Activated T-helper 2 cell treated with anti-CD3 and anti-CD28 coated beads, Interferon-gamma antibody, Interleukin-2, Interleukin-4, amounts not matched to agents 10 μg/mL and 5 μg/mL and 100 μg/mL, durations not matched to agents 14 hours and 24 hours and 36 hours (primary cell): ENCODE measurements around the gene CNTD1. TPM values are rescaled to one million over a fixed set of nuclear protein-coding genes. Genes with fewer than 3 reads are reported as not detected.

Experiments
- DNase-seq: peaks from one replicate; pipeline ENCODE4 v3.0.0; 2021; ENCODE audit warnings: low spot score
- H3K27ac Mint-ChIP-seq: one replicate; pipeline ENCODE4 v1.8.0; 2021; ENCODE audit warnings: mixed read lengths
- H3K27me3 Mint-ChIP-seq: one replicate; pipeline ENCODE4 v1.8.0; 2021; ENCODE audit warnings: low read depth, mixed read lengths
- H3K36me3 Mint-ChIP-seq: one replicate; pipeline ENCODE4 v1.8.0; 2021; ENCODE audit warnings: low read depth, mixed read lengths
- H3K4me1 Mint-ChIP-seq: one replicate; pipeline ENCODE4 v1.8.0; 2021; ENCODE audit warnings: low read depth, mixed read lengths
- H3K4me3 Mint-ChIP-seq: one replicate; pipeline ENCODE4 v1.8.0; 2021; ENCODE audit warnings: low read depth, mild to moderate bottlenecking, moderate library complexity, mixed read lengths
- H3K9me3 Mint-ChIP-seq: one replicate; pipeline ENCODE4 v1.8.0; 2021; ENCODE audit warnings: mixed read lengths
- intact Hi-C: fragments of 100-400 bp; cut with micrococcal nuclease; formaldehyde crosslinking; loops from one replicate; pipeline ENCODE4 v1.15.1; 2023
- total RNA-seq: library from RNA; stranded (reverse); gene quantifications from 2 replicates; pipeline ENCODE4 v1.2.3, GENCODE V29; 2022

CNTD1 gene
- total RNA-seq, 1 donor from 2014 or later, result 0.09 TPM

DNA sequence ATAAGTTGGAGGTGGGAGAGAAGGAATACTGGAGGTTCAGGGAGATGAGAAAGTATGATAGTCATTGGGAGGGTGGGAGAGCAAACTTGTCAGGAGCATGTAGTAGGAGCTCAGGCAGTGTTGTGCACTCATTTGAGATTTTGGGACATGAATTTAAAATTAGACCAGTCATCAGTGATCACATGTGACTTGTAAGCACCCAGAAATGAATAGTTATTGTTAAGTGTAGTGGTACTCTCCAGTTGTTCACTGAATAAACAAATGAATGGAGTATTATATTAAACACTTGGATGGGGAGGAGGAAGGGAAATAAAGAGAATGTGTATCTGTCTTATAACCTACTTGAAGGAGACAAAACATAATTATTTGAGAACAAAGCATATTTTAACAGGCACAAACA is 32.3 kb downstream of the CNTD1 start:
- Mint-ChIP-seq H3K27ac (no peak overlapping the region), H3K27me3 (peaks cover 14% of the 10 kb centered on the region), H3K4me3 (no peak overlapping the region), H3K4me1 (peaks cover 20% of the 10 kb centered on the region), H3K9me3 (no peaks in the 10 kb centered on the region), H3K36me3 (peaks cover 22% of the 10 kb centered on the region)
- DNase-seq, result no peak
- intact Hi-C loops, result no loop called here

DNA sequence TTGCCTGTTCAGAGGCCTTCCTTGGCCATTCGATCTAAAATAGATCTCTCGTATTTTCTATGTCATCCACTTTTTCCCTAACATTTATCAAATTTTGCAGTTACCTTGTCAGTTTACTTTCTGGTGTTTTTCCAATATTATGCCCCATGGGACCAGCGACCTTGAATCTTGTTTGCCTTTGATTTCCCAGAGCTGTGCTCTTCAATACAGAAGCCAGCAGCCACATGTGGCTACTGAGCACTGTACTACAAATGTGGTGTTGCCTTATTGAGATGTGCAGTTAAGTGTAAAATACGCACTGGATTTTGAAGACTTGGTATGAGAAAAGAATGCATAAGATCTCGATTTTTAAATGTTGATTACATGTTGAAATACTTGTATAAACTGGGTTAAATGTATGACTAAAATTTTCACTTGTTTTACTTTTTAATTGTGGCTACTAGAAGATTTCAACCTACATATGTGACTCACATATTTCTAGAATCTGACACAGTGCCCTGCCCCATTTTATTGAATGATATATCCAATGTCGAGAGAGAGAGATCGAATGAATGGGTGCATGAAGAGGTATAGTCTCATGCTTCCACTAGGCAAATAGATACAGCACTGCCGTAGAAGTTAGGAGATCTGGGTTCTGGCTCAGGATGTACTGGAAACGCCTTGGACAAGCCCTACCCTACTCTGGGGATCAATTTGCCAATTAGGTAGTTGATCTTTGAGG is 33.7 kb downstream of the CNTD1 start:
- DNase-seq, result no peak
- Mint-ChIP-seq H3K36me3 (peaks cover 32% of the 10 kb centered on the region), H3K27ac (peak overlapping the region; percentile 98), H3K27me3 (peaks cover 9% of the 10 kb centered on the region), H3K4me1 (peaks cover 22% of the 10 kb centered on the region), H3K9me3 (no peaks in the 10 kb centered on the region), H3K4me3 (peak overlapping the region; percentile 92)
- intact Hi-C loops, result loop anchor here (1.0 kb wide), 1 partner anchor 8 kb away; the partner anchor contains the start of gene BECN1

GRCh38 chr17:42832934-42833766 is 34.5 kb downstream of the CNTD1 start, which contains the start of gene PSME3:
Gene PSME3, plus strand, starts transcription at chr17:42833397. Its CDS starts 235 bp downstream, at chr17:42833632.
- H3K4me3 Mint-ChIP-seq, result peak within 1 kb of the TSS; percentile 92
- peak; percentile 90 for DNase-seq
- intact Hi-C loops, result loop anchor here (1.0 kb wide), 1 partner anchor 9 kb away; the partner anchor contains the start of gene BECN1
- no peaks in the 10 kb centered on the region for H3K9me3 Mint-ChIP-seq
- peak within 1 kb of the TSS; percentile 98 for H3K27ac Mint-ChIP-seq
- peaks cover 2% of the 10 kb centered on the region for H3K27me3 Mint-ChIP-seq
- peaks cover 24% of the 10 kb centered on the region for H3K4me1 Mint-ChIP-seq
- H3K36me3 Mint-ChIP-seq, result peaks cover 40% of the 10 kb centered on the region

- H3K4me3 Mint-ChIP-seq, result peak overlapping the region; percentile 92
- DNase-seq, result no peak
- no peaks in the 10 kb centered on the region for H3K27me3 Mint-ChIP-seq
- H3K27ac Mint-ChIP-seq, result peak overlapping the region; percentile 98
- H3K4me1 Mint-ChIP-seq, result peaks cover 24% of the 10 kb centered on the region
- H3K9me3 Mint-ChIP-seq, result no peaks in the 10 kb centered on the region
- H3K36me3 Mint-ChIP-seq, result peaks cover 47% of the 10 kb centered on the region
- intact Hi-C loops, result no loop called here
Measured at GRCh38 chr17:42833767-42834422, 35.2 kb downstream of the CNTD1 start.

- H3K27ac Mint-ChIP-seq, result no peak overlapping the region
- intact Hi-C loops, result no loop called here
- no peaks in the 10 kb centered on the region for H3K9me3 Mint-ChIP-seq
- peaks cover 24% of the 10 kb centered on the region for H3K4me1 Mint-ChIP-seq
- H3K36me3 Mint-ChIP-seq, result peaks cover 61% of the 10 kb centered on the region
- no peak for DNase-seq
- H3K27me3 Mint-ChIP-seq, result no peaks in the 10 kb centered on the region
- no peak overlapping the region for H3K4me3 Mint-ChIP-seq
Measured at GRCh38 chr17:42835732-42836131, 37.1 kb downstream of the CNTD1 start.

DNA sequence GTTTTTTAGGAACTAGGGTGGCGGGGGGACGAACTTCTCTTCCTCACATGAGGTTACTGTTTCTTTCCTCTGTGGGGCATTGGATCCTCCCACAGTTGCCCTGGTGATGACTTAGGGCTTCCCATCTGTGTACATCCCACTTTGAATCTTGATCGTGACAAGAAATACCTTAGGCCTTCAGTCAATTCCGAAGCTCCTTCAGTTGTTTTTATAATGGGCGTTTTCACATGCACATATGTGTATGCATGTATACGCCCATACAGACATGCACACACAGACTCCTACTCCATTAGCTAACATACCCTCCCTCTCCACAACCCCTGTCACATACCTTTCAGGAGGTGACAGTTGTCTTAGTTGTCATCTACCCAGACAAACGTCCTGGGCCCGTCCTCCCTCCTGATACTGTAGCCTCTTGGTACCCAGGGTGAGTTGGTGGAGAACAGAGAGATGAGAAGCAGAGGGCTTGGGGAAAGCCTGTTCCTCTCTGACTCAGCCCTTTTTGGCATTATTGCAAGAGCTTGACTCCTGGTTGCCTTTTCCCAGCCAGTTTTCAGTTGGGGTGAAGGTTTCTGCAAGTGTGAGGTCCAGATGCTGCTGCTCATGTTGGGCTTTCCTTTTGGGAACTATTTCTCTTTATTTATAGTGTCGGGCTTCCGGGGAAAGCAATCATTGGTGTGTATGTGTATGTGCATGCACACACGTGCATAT is 43.5 kb downstream of the CNTD1 start:
- Mint-ChIP-seq H3K4me1 (peaks cover 16% of the 10 kb centered on the region), H3K36me3 (peaks cover 76% of the 10 kb centered on the region), H3K4me3 (no peak overlapping the region), H3K9me3 (no peaks in the 10 kb centered on the region), H3K27ac (no peak overlapping the region), H3K27me3 (no peaks in the 10 kb centered on the region)
- intact Hi-C loops, result no loop called here
- DNase-seq, result no peak

GRCh38 chr17:42843358-42843934 is 44.8 kb downstream of the CNTD1 start:
- H3K36me3 Mint-ChIP-seq, result peaks cover 65% of the 10 kb centered on the region
- no peaks in the 10 kb centered on the region for H3K27me3 Mint-ChIP-seq
- no peak overlapping the region for H3K27ac Mint-ChIP-seq
- H3K4me3 Mint-ChIP-seq, result no peak overlapping the region
- DNase-seq, result no peak
- intact Hi-C loops, result no loop called here
- H3K9me3 Mint-ChIP-seq, result no peaks in the 10 kb centered on the region
- peaks cover 14% of the 10 kb centered on the region for H3K4me1 Mint-ChIP-seq

DNA sequence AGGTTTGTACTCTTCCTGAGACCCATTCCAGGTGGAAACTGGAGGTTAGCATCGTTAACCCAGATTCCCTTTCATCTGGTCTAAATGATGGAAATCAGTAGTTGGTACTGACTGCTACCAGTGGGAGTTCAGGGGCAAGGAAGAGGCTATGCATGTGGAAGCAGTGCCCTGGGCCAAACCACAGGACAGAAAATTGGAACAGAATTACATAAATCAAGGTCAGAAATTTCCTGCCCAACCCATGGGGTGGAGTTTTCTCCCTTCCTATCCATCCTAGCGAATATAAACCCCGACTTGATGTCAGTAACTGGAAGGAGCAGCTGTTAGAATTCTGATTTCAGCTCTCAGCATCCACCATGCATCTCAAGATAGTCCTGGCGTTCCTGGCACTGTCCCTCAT is 45.6 kb downstream of the CNTD1 start, which contains the start of gene AOC2:
Gene AOC2, plus strand, starts transcription at position 310 of the 400 bp plus-strand sequence. Its CDS starts 47 bp downstream, at position 357.
- intact Hi-C loops, result no loop called here
- Mint-ChIP-seq H3K9me3 (no peaks in the 10 kb centered on the region), H3K4me1 (peaks cover 14% of the 10 kb centered on the region), H3K27me3 (no peaks in the 10 kb centered on the region), H3K27ac (no peak within 1 kb of the TSS), H3K4me3 (no peak within 1 kb of the TSS), H3K36me3 (peaks cover 56% of the 10 kb centered on the region)
- no peak for DNase-seq

DNA sequence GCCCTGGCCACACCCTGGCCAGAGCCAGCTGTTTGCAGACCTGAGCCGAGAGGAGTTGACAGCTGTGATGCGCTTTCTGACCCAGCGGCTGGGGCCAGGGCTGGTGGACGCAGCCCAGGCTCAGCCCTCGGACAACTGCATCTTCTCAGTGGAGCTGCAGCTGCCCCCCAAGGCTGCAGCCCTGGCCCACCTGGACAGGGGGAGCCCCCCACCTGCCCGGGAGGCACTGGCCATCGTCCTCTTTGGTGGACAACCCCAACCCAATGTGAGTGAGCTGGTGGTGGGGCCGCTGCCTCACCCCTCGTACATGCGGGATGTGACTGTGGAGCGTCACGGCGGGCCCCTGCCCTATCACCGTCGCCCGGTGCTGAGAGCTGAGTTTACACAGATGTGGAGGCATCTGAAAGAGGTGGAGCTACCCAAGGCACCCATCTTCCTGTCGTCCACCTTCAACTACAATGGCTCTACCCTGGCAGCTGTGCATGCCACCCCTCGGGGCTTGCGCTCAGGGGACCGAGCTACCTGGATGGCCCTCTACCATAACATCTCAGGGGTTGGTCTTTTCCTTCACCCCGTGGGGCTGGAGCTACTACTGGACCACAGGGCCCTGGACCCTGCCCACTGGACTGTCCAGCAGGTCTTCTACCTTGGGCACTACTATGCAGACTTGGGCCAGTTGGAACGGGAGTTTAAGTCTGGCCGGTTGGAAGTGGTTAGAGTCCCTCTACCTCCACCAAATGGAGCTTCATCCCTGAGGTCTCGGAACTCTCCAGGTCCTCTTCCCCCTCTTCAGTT is 46.3 kb downstream of the CNTD1 start:
- intact Hi-C loops, result no loop called here
- no peak overlapping the region for H3K27ac Mint-ChIP-seq
- peaks cover 14% of the 10 kb centered on the region for H3K4me1 Mint-ChIP-seq
- H3K9me3 Mint-ChIP-seq, result no peaks in the 10 kb centered on the region
- H3K27me3 Mint-ChIP-seq, result no peaks in the 10 kb centered on the region
- no peak overlapping the region for H3K4me3 Mint-ChIP-seq
- H3K36me3 Mint-ChIP-seq, result peaks cover 52% of the 10 kb centered on the region
- DNase-seq, result no peak

- DNase-seq, result no peak
- peaks cover 48% of the 10 kb centered on the region for H3K36me3 Mint-ChIP-seq
- no peaks in the 10 kb centered on the region for H3K9me3 Mint-ChIP-seq
- intact Hi-C loops, result no loop called here
- no peak overlapping the region for H3K27ac Mint-ChIP-seq
- H3K4me1 Mint-ChIP-seq, result peaks cover 14% of the 10 kb centered on the region
- no peaks in the 10 kb centered on the region for H3K27me3 Mint-ChIP-seq
- no peak overlapping the region for H3K4me3 Mint-ChIP-seq
Measured at GRCh38 chr17:42845556-42845917, 46.9 kb downstream of the CNTD1 start.

GRCh38 chr17:42845918-42846593 is 47.4 kb downstream of the CNTD1 start:
- H3K4me1 Mint-ChIP-seq, result peaks cover 14% of the 10 kb centered on the region
- peak overlapping the region; percentile 93 for H3K27ac Mint-ChIP-seq
- H3K4me3 Mint-ChIP-seq, result no peak overlapping the region
- H3K36me3 Mint-ChIP-seq, result peaks cover 45% of the 10 kb centered on the region
- no peak for DNase-seq
- no peaks in the 10 kb centered on the region for H3K27me3 Mint-ChIP-seq
- no peaks in the 10 kb centered on the region for H3K9me3 Mint-ChIP-seq
- intact Hi-C loops, result loop anchor here (2.0 kb wide), 1 partner anchor 83 kb away; no protein-coding TSS in a partner anchor
